ENCODE results near the gene SURF6. TPM values are rescaled to one million over a fixed set of nuclear protein-coding genes. Genes with fewer than 3 reads are reported as not detected.
A peak's percentile ranks its signal among the peaks of the same experiment; 100 is the strongest.
"Not testable (repeated sequence)": the region's sequence is repeated elsewhere in the genome, so short reads cannot be mapped to it uniquely, and the experiment has no call there.

SURF6 gene
- total RNA-seq, 1 experiment from 2014 or later, result 42.0 TPM

DNA sequence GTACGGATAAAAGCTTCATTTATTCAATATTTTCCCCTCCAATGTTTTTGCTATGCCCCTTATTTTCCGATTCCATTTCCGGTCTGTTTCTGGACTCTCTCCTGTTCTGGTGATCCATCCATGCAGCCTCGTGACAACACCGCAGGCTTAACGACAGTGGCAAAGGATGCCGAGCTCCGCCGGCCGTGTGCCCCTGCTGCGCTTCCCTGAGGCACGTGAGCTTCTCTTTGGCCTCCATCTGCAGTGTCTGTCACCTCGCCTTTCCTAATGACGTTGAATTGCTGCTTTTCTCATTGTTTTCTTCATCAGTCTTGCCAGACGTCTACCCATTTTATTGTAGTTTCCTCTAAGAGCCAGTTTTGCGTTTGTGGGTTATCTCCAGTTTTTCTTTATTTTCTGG, 28.7 kb downstream of the SURF6 start:
- Histone ChIP-seq H3K27me3 (ENCODE audit: control insufficient read depth, insufficient read depth, low read length) (no peaks in the 10 kb centered on the region), H3K36me3 (replicated peaks; ENCODE audit: control insufficient read depth, insufficient read depth, low read length) (no peaks in the 10 kb centered on the region), H3K4me3 (ENCODE audit: insufficient read depth, low read depth, low read length) (no peak overlapping the region)
- peak; percentile 22 for DNase-seq

DNA sequence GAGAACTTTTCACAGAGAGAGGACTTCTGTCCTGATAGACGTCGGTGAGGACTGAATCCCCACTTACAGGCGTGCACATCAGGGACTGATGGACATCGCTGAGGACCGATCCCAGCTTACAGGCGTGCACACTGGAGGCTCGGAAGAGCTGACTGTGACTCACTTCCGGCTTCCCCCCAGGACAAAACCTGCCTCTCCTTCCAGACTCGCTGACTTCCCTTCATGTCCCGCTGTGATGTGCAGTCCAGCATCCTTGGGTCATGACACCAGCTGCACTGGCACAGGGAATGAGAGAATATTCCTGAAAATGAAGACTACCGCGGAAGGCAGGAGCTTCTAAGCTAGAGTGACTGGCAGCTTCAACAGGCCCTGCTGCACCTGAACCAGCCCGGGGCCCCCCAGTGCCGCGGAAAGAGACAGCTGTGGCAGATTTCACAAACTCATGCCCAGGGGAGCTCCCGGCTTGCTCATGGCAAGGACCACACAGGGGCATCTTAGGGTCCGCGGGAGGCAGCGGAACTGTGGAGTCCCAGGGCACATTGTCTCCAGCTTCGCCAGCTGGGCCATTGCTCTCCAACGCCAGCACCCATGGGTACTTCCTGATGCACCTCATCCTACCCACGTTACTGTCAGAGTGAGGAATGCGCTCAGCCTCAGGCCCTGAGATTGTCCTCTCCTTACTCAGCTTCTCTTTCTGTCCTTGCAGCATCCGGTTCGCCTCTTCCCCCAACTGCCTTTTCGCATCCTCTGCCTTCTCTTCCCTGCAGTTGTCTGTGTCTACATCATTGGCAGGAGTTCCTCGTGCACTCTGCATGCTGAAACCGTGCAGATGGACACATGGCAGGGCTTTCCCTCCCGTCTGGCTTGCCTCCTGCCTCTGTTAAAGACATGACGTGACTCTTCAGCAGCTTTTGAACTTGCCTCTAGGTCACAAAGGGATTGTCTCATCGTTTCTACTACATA, 29.5 kb downstream of the SURF6 start:
- DNase-seq, result no peak
- no peak overlapping the region for H3K4me3 ChIP-seq (ENCODE audit: insufficient read depth, low read depth, low read length)
- H3K27me3 ChIP-seq (ENCODE audit: control insufficient read depth, insufficient read depth, low read length), result no peaks in the 10 kb centered on the region
- no peaks in the 10 kb centered on the region for H3K36me3 ChIP-seq (replicated peaks; ENCODE audit: control insufficient read depth, insufficient read depth, low read length)

DNA sequence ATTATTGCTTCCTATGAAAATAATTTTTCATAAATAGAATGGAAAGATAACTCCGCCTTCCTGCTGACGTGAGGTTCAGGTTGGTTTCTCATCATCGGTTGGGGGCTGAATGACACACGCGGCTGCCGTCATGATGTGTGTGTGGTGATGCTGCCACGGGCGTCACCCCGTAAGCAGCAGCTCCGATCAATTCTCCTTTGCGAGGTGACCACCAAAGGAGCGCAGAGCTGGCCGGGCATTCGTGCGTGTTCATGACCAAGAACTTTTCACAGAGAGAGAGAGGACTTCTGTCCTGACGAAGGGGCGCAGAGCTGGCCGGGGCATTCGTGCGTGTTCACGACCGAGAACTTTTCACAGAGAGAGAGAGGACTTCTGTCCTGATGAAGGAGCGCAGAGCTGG, 30.3 kb downstream of the SURF6 start:
- Histone ChIP-seq H3K4me3 (ENCODE audit: insufficient read depth, low read depth, low read length) (no peak overlapping the region), H3K36me3 (replicated peaks; ENCODE audit: control insufficient read depth, insufficient read depth, low read length) (no peaks in the 10 kb centered on the region), H3K27me3 (ENCODE audit: control insufficient read depth, insufficient read depth, low read length) (no peaks in the 10 kb centered on the region)
- no peak for DNase-seq

DNA sequence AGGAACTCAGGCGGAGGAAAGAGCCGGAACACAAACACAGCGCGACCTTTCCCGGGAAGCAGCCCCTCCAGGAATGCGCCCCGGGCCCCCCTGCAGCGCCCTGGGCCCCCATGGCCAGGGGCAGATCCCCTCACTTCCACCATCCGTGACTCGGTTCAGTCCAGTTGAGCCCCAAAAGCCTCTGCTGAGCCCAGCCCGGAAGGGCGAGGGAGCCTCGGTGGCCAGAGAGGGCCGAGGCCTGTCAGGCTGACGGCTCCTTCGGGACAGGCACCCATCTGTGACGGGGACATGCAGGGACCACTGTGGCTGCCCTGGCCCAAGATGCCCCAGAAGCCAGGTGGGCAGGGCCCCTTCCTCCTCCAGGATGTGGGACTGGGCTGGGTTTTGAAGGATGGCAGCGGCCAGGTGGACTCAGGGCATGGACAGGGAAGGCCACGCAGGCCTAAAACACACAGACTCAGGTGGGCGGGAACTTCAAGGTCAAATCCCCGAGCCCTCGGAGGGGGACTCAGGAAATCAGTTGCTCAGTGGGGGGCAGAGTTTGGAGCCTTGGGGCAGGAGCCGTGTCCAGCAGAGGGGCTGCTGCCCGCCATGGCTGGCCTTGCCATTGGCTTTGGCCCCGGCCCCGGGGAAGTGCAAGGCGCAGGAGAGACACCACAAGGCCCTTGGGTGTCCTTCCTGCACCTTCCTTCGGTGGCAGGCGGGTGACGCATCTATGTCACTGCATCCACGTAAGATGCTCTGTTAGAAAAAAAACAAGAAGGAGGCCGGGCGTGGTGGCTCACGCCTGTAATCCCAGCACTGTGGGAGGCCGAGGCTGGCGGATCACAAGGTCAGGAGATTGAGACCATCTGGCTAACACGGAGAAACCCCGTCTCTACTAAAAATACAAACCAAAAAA, 31.3 kb downstream of the SURF6 start:
- Histone ChIP-seq H3K4me3 (ENCODE audit: insufficient read depth, low read depth, low read length) (no peak overlapping the region), H3K27me3 (ENCODE audit: control insufficient read depth, insufficient read depth, low read length) (no peaks in the 10 kb centered on the region), H3K36me3 (replicated peaks; ENCODE audit: control insufficient read depth, insufficient read depth, low read length) (no peaks in the 10 kb centered on the region)
- no peak for DNase-seq

DNA sequence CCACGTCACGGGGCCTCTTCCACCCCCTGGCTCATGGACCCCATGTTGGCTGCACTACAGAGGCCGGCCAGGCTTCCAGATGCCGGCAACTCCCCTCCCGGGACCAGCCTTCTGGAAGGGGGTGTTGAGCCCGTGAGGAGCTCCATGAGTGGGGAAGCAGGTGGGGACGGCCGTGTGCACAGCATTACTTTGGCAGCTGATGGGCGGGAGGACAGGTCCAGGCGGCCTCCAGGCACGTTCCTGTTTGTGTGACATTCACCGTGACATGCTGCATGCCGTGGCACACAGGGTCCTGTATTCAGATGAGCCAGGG, 31.9 kb downstream of the SURF6 start:
- H3K4me3 ChIP-seq (ENCODE audit: insufficient read depth, low read depth, low read length), result no peak overlapping the region
- H3K27me3 ChIP-seq (ENCODE audit: control insufficient read depth, insufficient read depth, low read length), result no peaks in the 10 kb centered on the region
- no peaks in the 10 kb centered on the region for H3K36me3 ChIP-seq (replicated peaks; ENCODE audit: control insufficient read depth, insufficient read depth, low read length)
- DNase-seq, result no peak

DNA sequence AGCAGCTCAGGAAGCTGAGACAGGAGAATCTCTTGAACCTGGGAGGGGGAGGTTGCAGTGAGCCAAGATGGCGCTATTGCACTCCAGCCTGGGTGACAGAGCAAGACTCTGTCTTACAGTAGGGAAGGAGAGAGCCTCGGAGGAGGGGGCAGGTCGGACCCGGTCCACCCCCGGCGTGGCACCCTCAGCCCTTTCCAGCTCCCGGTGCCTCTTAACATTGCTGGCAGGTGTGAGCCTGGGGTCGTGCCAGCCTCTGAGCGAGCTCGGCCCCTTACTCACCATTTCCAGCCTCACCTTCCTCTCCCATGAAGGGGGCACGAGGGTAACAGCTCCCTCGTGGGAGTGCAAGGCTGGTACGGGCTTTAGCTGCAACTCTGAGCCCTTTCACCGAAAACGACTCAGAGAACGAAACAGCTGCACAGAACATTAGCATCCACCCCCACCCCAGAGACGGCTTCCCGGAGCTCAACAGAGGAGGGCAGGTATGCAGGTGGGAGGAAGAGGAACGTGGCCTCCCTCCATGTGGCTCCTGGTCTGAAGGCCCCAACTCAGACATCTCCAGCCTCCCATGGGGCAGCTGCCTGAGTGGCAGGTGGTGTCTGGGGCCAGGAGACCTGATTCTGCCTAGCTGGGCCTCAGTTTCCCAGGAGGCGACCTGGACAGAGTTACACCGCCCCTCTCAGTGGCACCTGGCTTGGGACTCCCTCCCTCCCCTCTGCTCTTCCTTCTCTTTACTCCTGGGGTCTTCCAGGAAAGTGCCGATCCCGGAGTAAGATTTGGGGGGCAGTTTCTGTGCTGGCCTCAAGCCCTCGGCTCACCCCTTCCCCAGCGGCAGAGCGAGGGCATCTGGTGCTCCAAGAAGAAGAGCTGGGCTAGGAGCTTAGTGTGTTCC, 32.5 kb downstream of the SURF6 start:
- Histone ChIP-seq H3K4me3 (ENCODE audit: insufficient read depth, low read depth, low read length) (no peak overlapping the region), H3K36me3 (replicated peaks; ENCODE audit: control insufficient read depth, insufficient read depth, low read length) (no peaks in the 10 kb centered on the region), H3K27me3 (ENCODE audit: control insufficient read depth, insufficient read depth, low read length) (no peaks in the 10 kb centered on the region)
- DNase-seq, result no peak

DNA sequence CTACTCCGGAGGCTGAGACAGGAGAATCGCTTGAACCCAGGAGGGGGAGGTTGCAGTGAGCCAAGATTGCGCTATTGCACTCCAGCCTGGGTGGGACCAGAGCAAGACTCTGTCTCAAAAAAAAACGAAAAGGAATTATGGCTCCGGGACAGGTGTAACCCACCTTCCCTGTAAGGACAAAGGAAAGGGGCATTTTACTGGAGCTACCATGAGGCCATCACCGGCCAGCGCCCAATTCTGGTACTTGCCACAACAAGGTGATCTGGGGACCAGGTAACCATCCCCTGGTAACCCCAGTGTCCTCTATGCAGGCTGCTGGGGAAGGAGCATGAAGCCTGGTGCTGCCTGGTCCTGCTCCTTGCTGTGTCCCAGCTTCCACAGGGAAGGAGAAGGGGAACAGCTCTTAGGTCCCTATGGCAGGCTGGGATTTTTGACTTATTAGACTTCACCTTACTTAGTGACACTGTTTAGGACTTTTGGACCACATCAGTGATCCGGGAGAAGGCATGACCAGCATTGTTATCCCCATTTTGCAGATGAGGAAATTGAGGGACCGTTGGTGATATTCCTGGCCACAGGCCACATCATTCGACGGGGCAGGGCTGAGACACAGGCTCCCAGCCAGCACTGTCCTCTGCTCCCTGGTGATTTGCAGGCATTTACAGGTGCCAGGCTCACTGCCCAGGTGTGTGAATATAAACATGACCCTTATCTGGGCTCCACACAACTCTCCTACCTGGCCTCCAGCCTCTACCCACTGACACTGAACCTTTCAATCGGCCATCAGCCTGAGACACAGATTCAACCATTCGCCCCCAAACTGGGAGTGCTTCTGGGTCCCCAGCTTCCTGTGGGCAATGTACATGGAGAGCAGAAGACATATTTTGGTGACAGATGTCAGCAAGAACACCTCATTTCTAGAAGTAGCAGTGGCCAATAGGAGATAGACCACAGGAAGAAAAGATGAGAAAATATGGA, 34.4 kb downstream of the SURF6 start:
- H3K36me3 ChIP-seq (replicated peaks; ENCODE audit: control insufficient read depth, insufficient read depth, low read length), result no peaks in the 10 kb centered on the region
- H3K4me3 ChIP-seq (ENCODE audit: insufficient read depth, low read depth, low read length), result no peak overlapping the region
- H3K27me3 ChIP-seq (ENCODE audit: control insufficient read depth, insufficient read depth, low read length), result no peaks in the 10 kb centered on the region
- DNase-seq, result no peak

DNA sequence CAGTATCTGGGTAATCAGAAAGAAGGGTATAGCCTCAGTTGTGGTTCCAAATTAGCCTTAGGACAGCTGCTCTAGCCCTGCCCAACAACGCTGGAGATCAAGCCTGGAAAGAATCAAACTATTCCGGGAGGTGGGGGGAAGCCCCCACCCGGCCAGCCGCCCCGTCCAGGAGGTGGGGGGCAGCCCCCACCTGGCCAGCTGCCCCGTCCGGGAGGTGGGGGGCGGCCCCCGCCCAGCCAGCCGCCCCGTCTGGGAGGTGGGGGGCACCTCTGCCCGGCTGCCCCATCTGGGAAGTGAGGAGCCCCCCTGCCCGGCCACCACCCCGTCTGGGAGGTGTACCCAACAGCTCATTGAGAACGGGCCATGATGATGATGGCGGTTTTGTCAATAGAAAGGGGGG, 36.0 kb downstream of the SURF6 start:
- H3K27me3 ChIP-seq (ENCODE audit: control insufficient read depth, insufficient read depth, low read length); DNase-seq; H3K36me3 ChIP-seq (replicated peaks; ENCODE audit: control insufficient read depth, insufficient read depth, low read length); H3K4me3 ChIP-seq (ENCODE audit: insufficient read depth, low read depth, low read length): not testable (repeated sequence)

DNA sequence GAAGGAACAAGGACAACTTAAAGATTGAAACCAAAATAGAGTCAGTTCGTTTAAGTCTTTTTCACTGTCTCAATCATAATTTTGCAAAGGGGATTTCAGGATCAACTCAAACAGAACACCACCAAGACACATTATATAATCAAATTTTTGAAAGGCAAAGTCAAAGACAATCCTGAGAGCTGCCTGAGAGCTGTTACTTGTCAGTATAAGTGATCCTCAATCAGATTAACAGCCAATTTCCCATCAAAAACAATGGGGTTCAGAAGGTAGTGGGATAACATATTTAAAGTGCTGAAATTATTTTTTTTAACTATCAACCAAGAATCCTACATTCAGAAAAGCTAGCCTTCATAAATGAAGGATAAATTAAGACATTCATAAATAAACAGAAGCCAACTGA, 41.7 kb downstream of the SURF6 start:
- DNase-seq, result no peak
- H3K4me3 ChIP-seq (ENCODE audit: insufficient read depth, low read depth, low read length), result no peak overlapping the region
- H3K27me3 ChIP-seq (ENCODE audit: control insufficient read depth, insufficient read depth, low read length), result no peaks in the 10 kb centered on the region
- no peaks in the 10 kb centered on the region for H3K36me3 ChIP-seq (replicated peaks; ENCODE audit: control insufficient read depth, insufficient read depth, low read length)

DNA sequence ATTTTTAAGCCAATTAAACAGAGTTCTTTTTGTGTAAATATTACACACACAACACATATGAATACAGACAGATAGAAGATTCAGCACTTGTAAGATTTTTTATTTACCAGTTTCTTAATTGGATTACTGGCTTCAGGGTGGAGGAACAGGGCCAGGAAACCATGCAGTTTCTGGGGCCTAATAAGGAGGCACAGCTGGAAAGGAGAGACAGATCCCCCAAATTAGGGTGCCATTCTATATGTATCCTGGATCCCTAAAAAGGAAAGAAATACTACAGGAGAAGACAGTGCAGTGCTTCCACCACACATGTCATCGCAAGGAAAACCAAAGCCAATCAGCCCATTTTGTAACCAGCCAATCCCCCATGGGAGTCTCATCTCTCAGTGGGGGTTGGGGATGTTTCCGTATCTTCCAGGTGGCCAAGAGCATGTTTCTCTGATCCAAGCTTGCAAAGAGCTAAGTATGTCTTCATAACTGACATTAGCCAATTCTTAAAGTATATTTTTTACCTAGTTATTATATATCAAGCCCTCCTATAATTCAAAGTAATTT, 45.2 kb downstream of the SURF6 start:
- Histone ChIP-seq H3K4me3 (ENCODE audit: insufficient read depth, low read depth, low read length) (no peak overlapping the region), H3K27me3 (ENCODE audit: control insufficient read depth, insufficient read depth, low read length) (no peaks in the 10 kb centered on the region), H3K36me3 (replicated peaks; ENCODE audit: control insufficient read depth, insufficient read depth, low read length) (no peaks in the 10 kb centered on the region)
- DNase-seq, result no peak

DNA sequence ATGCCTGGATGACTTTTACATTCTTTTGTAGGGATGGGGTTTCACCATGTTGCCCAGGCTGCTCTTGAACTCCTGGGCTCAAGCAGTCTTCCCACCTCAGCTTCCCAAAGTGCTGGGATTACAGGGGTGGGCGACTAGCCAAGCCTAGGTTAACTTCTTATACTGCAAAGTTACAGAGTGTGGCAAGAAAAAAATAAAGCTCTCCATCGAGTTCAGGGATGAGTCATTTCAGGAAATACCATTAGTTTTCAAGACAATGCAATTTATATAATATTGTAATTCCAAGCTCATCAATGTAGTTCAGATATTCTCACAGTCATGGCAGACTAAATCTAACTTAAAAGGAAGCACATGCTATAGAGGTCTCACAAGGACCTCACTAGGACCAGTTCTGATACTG, 49.5 kb downstream of the SURF6 start:
- H3K27me3 ChIP-seq (ENCODE audit: control insufficient read depth, insufficient read depth, low read length), result no peaks in the 10 kb centered on the region
- no peak overlapping the region for H3K4me3 ChIP-seq (ENCODE audit: insufficient read depth, low read depth, low read length)
- DNase-seq, result no peak
- no peaks in the 10 kb centered on the region for H3K36me3 ChIP-seq (replicated peaks; ENCODE audit: control insufficient read depth, insufficient read depth, low read length)

DNA sequence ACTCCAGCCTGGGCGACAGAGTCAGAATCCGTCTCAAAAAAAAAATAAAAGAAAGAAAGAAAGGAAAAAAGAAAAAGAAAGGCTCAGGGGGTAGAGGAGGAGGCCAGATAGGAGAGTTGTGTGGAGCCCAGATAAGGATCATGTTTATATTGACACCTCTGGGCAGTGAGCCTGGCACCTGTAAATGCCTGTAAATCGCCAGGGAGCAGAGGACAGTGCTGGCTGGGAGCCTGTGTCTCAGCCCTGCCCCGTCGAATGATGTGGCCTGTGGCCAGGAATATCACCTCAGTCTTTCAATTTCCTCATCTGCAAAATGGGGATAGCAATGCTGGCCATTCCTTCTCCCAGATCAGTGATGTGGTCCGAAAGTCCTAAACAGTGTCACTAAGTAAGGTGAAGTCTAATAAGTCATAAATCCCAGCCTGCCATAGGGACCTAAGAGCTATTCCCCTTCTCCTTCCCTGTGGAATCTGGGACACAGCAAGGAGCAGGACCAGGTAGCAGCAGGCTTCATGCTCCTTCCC, 50.7 kb downstream of the SURF6 start:
- Histone ChIP-seq H3K27me3 (ENCODE audit: control insufficient read depth, insufficient read depth, low read length) (no peaks in the 10 kb centered on the region), H3K4me3 (ENCODE audit: insufficient read depth, low read depth, low read length) (no peak overlapping the region), H3K36me3 (replicated peaks; ENCODE audit: control insufficient read depth, insufficient read depth, low read length) (no peaks in the 10 kb centered on the region)
- DNase-seq, result no peak

DNA sequence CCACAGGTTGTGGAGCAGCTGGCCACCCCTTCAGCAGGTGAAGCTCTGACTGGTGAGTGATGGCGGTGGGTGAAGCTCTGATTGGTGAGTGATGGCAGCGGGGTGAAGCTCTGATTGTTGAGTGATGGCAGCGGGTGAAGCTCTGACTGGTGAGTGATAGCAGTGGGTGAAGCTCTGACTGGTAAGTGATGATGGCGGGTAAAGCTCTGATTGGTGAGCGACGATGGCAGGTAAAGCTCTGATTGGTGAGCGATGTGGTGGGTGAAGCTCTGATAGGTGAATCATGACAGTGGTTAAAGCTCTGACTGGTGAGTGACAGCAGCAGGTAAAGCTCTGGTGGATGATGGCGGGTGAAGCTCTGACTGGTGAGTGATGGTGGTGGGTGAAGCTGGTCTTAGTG, 51.6 kb downstream of the SURF6 start:
- H3K36me3 ChIP-seq (replicated peaks; ENCODE audit: control insufficient read depth, insufficient read depth, low read length), result no peaks in the 10 kb centered on the region
- H3K4me3 ChIP-seq (ENCODE audit: insufficient read depth, low read depth, low read length), result no peak overlapping the region
- no peak for DNase-seq
- H3K27me3 ChIP-seq (ENCODE audit: control insufficient read depth, insufficient read depth, low read length), result no peaks in the 10 kb centered on the region

Data from H7 (cell line).